EL (cell line): ENCODE data around the gene TMEM198.

Source experiments
- DNase-seq: peaks from one replicate; pipeline ENCODE4 v3.0.0-alpha.2; 2016

The TMEM198 gene

DNA sequence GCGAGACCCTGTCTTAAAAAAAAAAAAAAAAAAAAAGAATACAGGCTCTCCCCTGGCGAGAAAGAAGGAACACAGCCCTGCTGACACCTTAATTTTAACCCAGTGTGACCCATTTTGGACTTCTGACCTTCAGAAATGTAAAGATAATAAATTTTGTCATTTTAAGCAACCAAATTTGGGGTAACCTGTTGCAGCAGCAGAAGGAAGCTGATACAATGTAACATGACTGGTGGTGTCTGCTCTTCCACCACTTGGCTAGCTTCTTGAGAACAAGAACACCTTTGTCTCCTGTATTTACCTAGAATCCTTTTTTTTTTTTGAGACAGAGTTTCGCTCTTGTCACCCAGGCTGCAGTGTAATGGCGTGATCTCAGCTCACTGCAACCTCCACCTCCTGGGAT lies 47.3 kb downstream of the TMEM198 start:
- no peak for DNase-seq

DNA sequence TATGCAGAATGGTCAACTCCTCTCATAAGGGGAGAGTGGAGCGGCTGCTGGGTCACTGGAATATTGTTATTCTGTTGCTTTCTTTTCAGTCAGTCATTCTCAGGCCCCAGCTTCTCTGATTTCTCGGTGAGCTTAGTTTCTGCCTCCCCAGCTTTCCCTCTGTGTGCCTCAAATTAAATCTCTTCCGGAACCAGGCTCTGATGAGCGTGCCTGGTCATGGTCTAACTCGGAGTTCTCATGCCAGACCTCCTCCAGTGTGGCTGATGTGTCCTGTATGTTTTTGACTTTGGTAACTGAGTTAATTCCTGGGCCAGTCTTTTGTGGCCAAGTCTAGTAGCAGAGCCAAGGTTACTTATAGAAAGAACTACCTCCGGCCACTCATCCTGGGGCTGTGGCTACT lies 48.9 kb downstream of the TMEM198 start:
- DNase-seq = no peak

DNA sequence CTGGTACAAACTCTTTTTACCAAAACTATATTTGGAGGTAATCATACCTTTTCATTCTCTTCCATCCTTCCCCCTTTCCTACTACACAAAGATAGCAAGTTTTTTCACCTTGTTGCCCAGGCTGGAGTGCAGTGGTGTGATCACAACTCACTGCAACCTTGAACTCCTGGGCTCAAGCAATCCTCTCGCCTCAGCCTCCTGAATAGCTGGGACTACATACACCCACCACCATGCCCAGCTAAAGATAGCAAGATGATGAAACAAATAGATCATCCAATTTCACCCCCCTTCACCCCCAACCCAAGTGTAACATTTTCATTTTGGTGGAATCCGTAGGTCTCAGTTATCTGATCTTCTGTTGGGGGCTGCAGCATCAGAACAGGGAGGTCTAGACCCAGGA lies 49.3 kb downstream of the TMEM198 start:
- DNase-seq = no peak

DNA sequence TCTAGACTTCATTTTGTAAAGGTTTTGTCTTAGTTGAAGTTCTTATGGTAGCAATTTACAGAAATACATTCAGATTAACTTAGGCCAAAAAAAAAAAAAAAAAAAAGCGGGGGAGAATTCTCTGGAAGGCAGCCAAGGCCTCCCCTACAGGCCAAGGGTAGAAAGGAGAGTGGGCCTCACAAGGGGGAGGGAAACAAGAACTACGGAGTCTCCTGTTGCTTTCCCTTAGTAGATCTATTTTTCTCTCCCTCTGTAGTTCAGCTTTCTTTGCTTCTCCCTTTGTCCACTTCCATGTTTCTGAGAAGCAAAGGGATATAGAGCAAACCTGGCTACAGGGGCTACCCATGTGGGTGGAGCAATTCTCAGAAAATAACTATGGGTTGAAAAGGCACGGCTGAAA lies 51.4 kb downstream of the TMEM198 start:
- DNase-seq = peak; percentile 34

DNA sequence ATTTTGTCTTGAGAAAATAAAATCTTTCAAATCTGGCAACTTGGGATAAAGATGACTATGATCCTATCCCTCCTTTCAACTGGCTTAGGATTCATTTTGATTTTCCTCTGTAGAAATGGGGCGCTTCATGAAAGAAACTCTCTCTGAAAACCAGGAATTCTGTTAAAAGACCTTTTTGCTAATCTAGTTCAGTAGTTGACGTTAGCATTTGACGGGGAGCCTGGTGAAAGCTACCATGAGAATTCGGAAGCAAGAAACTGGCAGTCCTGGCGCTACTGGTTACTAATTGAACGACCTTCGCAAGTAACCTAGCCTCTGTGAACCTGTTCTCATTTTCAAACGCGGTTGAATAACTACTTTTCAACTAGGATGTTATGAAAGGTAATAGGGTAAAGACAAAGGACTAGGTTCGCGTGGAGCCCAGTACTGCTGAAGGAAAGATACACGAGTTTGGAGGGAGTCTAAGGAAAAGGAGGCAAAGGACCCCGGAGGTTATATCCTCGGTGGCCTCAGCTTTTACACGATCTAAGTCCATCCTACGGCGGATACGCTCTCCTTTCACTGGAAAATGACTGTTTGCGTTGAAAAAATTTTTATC lies 53.2 kb downstream of the TMEM198 start:
- DNase-seq = no peak

- DNase-seq = peak; percentile 98
Measured at GRCh38 chr2:219597552-219598307, 53.9 kb downstream of the TMEM198 start, which contains the start of gene STK11IP. TSS of gene STK11IP (plus strand) at chr2:219597857. CDS start at chr2:219598120, 263 bp downstream.

- no peak for DNase-seq
Measured at GRCh38 chr2:219598308-219599078, 54.7 kb downstream of the TMEM198 start.
